PC-3 (cell line): Measurements from ENCODE around the gene ASCC3. TPM values are rescaled to one million over a fixed set of nuclear protein-coding genes. Genes with fewer than 3 reads are reported as not detected.

Experiments
- ATAC-seq: fragments of 200-7000 bp; cut with Tn5 transposase; 2 replicates; pipeline ENCODE4 v1.9.1; 2020; ENCODE audit warnings: mild to moderate bottlenecking, moderate library complexity
- BruUV-seq: library from RNA; stranded (reverse); fragments of 400-500 nt; replicated peaks from 2 replicates; lab custom pipeline; 2021; lab: Mats Ljungman, UMichigan
- CTCF ChIA-PET: fragments of 300-600 bp; sonication (Branson Sonifier 250); formaldehyde crosslinking; loops from one replicate; lab custom pipeline; 2022; ENCODE audit warnings: antibody characterized with exemption; lab: Charles Lee
- POLR2A ChIA-PET: fragments of 300-600 bp; sonication (Branson Sonifier 250); formaldehyde crosslinking; loops from one replicate; lab custom pipeline; 2022; ENCODE audit warnings: antibody characterized with exemption; ENCODE audit not compliant: unreplicated experiment; lab: Charles Lee
- DNase-seq: peaks from one replicate; pipeline ENCODE4 v3.0.0-alpha.2; 2015
- H2AFZ ChIP-seq: fragments of 300-600 bp; sonication (generic); 2 replicates; pipeline ENCODE4 v1.6.0; 2016; ENCODE audit warnings: antibody characterized with exemption, low read length
- H3F3A ChIP-seq: fragments of 300-600 bp; sonication (generic); one replicate; pipeline ENCODE4 v1.6.0; 2017; ENCODE audit warnings: antibody characterized with exemption, low read length, control low read depth, mild to moderate bottlenecking; ENCODE audit not compliant: unreplicated experiment
- H3K27ac ChIP-seq: fragments of 300-600 bp; sonication (generic); 2 replicates; pipeline ENCODE4 v1.5.1; 2016; ENCODE audit warnings: mild to moderate bottlenecking, low read length
- H3K27me3 ChIP-seq: fragments of 300-600 bp; sonication (generic); 2 replicates; pipeline ENCODE4 v1.6.1; 2016; ENCODE audit warnings: low read length, mixed read lengths
- H3K36me3 ChIP-seq: fragments of 300-600 bp; sonication (generic); 2 replicates; pipeline ENCODE4 v1.6.1; 2016; ENCODE audit warnings: low read depth, mixed run types, low read length, mixed read lengths
- H3K4me1 ChIP-seq: fragments of 300-600 bp; sonication (generic); 2 replicates; pipeline ENCODE4 v1.5.1; 2016; ENCODE audit warnings: low read length; ENCODE audit not compliant: insufficient read depth
- H3K4me2 ChIP-seq: fragments of 300-600 bp; sonication (generic); 2 replicates; pipeline ENCODE4 v1.6.0; 2016; ENCODE audit warnings: low read length
- H3K4me3 ChIP-seq: fragments of 300-600 bp; sonication (generic); 2 replicates; pipeline ENCODE4 v1.5.1; 2016; ENCODE audit warnings: mild to moderate bottlenecking, low read length, mixed read lengths
- H3K79me2 ChIP-seq: fragments of 300-600 bp; sonication (generic); 2 replicates; pipeline ENCODE4 v1.6.1; 2017; ENCODE audit warnings: low read length, mixed read lengths
- H3K9ac ChIP-seq: fragments of 300-600 bp; sonication (generic); 2 replicates; pipeline ENCODE4 v1.6.0; 2016; ENCODE audit warnings: mild to moderate bottlenecking, low read length
- H3K9me2 ChIP-seq: fragments of 300-600 bp; sonication (generic); replicated peaks from 2 replicates; pipeline ENCODE4 v1.6.1; 2016; ENCODE audit warnings: mixed run types, low read length, mixed read lengths
- H3K9me3 ChIP-seq: fragments of 300-600 bp; sonication (generic); 2 replicates; pipeline ENCODE4 v1.6.1; 2016; ENCODE audit warnings: low read length, mixed read lengths
- H4K20me1 ChIP-seq: fragments of 300-600 bp; sonication (generic); 2 replicates; pipeline ENCODE4 v1.6.1; 2016; ENCODE audit warnings: low read length, mixed read lengths
- EZH2 ChIP-seq: fragments of 300-600 bp; sonication (generic); IDR thresholded peaks from one replicate; pipeline ENCODE4 v1.6.1; 2017; ENCODE audit warnings: antibody characterized with exemption, mild to moderate bottlenecking, low read length; ENCODE audit not compliant: unreplicated experiment
- EZH2phosphoT487 ChIP-seq: fragments of 300-600 bp; sonication (generic); IDR thresholded peaks from 2 replicates; pipeline ENCODE4 v1.6.1; 2018; ENCODE audit warnings: mild to moderate bottlenecking, antibody characterized with exemption, low read length, borderline replicate concordance
- intact Hi-C: fragments of 100-400 bp; cut with micrococcal nuclease; formaldehyde crosslinking; loops from 2 replicates; pipeline ENCODE4 v1.9.0; 2023
- total RNA-seq: library from RNA; depleted of rRNA; stranded (reverse); fragments of >200 nt; gene quantifications from 2 replicates; pipeline ENCODE4 v1.2.3, GENCODE V29; 2014
- TF ChIP-seq, protein P1 (sequence below): fragments of 300-600 bp; sonication (generic); conservative IDR thresholded peaks from 2 replicates; pipeline ENCODE4 v1.5.1; 2017; ENCODE audit warnings: antibody characterized with exemption, low read depth, mild to moderate bottlenecking, low read length

ASCC3 gene
- total RNA-seq, 1 experiment from 2014 or later, result 27.7 TPM

GRCh38 chr6:100846276-100846675 is 34.9 kb downstream of the ASCC3 start:
- POLR2A ChIA-PET, result interaction anchor here (0.6 kb wide), 1 partner anchor 258 kb away, joined by 3 read pairs; no protein-coding TSS in a partner anchor
- intact Hi-C loops, result loop anchor here (5.0 kb wide), 1 partner anchor 69 kb away; no protein-coding TSS in a partner anchor
- no peaks in the 10 kb centered on the region for H3F3A ChIP-seq
- ATAC-seq (peak; percentile 64), DNase-seq (peak; percentile 36)
- CTCF ChIA-PET, result no interaction called here
- H3K9me3 ChIP-seq, result no peaks in the 10 kb centered on the region
- H3K27me3 ChIP-seq, result no peaks in the 10 kb centered on the region
- H3K36me3 ChIP-seq, result peaks cover 6% of the 10 kb centered on the region; the same call in 1 of the 2 replicates
- no peak for TF ChIP-seq EZH2phosphoT487
- H3K9me2 ChIP-seq, result no peaks in the 10 kb centered on the region
- peak overlapping the region; percentile 52 for H3K9ac ChIP-seq
- no peaks in the 10 kb centered on the region for H4K20me1 ChIP-seq
- peaks cover 30% of the 10 kb centered on the region for H3K4me1 ChIP-seq
- H3K4me3 ChIP-seq, result no peak overlapping the region
- BruUV-seq, result no TSS peak
- peak overlapping the region; percentile 79 for H3K27ac ChIP-seq
- H3K4me2 ChIP-seq, result peak overlapping the region; percentile 66
- H2AFZ ChIP-seq, result no peak overlapping the region
- H3K79me2 ChIP-seq, result peaks cover 33% of the 10 kb centered on the region

DNA sequence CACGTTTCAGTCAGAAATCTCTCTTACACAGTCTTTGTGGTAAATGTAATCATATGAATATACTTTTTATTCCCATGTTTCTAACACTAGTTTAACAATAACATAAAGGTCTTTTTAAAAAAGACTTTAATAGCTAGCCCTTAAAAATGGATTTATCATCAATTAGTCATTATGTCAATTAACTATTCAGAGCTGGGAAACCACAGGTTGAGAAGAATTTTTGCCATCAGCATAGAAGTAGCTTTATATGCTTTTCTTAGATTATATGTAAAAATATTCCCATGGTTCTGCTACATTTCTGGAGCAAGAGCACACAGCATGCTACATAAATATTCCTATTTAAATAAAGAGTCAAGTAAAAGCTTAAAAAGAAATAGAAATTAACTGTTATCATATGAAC is 35.5 kb downstream of the ASCC3 start:
- ChIA-PET POLR2A (interaction anchor here (0.6 kb wide), 1 partner anchor 257 kb away, joined by 3 read pairs; no protein-coding TSS in a partner anchor), CTCF (no interaction called here)
- Histone ChIP-seq H3K9ac (peak overlapping the region; percentile 52), H3K9me3 (no peaks in the 10 kb centered on the region), H3K79me2 (peaks cover 39% of the 10 kb centered on the region), H3K4me1 (peaks cover 30% of the 10 kb centered on the region), H4K20me1 (no peaks in the 10 kb centered on the region), H2AFZ (no peak overlapping the region), H3K27ac (peak overlapping the region; percentile 79), H3K4me2 (peak overlapping the region; percentile 66), H3K4me3 (no peak overlapping the region), H3K27me3 (no peaks in the 10 kb centered on the region), H3K9me2 (no peaks in the 10 kb centered on the region), H3K36me3 (peaks cover 6% of the 10 kb centered on the region; the same call in 1 of the 2 replicates), H3F3A (no peaks in the 10 kb centered on the region)
- DNase-seq (peak; percentile 58), ATAC-seq (peak; percentile 78)
- no TSS peak for BruUV-seq
- TF ChIP-seq, protein P1, sequence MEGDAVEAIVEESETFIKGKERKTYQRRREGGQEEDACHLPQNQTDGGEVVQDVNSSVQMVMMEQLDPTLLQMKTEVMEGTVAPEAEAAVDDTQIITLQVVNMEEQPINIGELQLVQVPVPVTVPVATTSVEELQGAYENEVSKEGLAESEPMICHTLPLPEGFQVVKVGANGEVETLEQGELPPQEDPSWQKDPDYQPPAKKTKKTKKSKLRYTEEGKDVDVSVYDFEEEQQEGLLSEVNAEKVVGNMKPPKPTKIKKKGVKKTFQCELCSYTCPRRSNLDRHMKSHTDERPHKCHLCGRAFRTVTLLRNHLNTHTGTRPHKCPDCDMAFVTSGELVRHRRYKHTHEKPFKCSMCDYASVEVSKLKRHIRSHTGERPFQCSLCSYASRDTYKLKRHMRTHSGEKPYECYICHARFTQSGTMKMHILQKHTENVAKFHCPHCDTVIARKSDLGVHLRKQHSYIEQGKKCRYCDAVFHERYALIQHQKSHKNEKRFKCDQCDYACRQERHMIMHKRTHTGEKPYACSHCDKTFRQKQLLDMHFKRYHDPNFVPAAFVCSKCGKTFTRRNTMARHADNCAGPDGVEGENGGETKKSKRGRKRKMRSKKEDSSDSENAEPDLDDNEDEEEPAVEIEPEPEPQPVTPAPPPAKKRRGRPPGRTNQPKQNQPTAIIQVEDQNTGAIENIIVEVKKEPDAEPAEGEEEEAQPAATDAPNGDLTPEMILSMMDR, result no peak
- TF ChIP-seq EZH2 (no peak), EZH2phosphoT487 (no peak)
- intact Hi-C loops, result loop anchor here (5.0 kb wide), 1 partner anchor 68 kb away; no protein-coding TSS in a partner anchor

GRCh38 chr6:100839419-100839818 is 41.7 kb downstream of the ASCC3 start:
- TF ChIP-seq EZH2phosphoT487 (no peak), EZH2 (no peak)
- TF ChIP-seq, protein P1, result no peak
- POLR2A ChIA-PET, result no interaction called here
- no peak overlapping the region for H3K4me2 ChIP-seq
- no peak for DNase-seq
- no peak overlapping the region for H3K9ac ChIP-seq
- peaks cover 6% of the 10 kb centered on the region; the same call in 1 of the 2 replicates for H3K36me3 ChIP-seq
- no peak for ATAC-seq
- no peak overlapping the region for H2AFZ ChIP-seq
- no peaks in the 10 kb centered on the region for H3K9me3 ChIP-seq
- H3K27ac ChIP-seq, result no peak overlapping the region
- H4K20me1 ChIP-seq, result no peaks in the 10 kb centered on the region
- BruUV-seq, result no TSS peak
- no peaks in the 10 kb centered on the region for H3F3A ChIP-seq
- intact Hi-C loops, result no loop called here
- H3K79me2 ChIP-seq, result peaks cover 56% of the 10 kb centered on the region
- CTCF ChIA-PET, result interaction anchor here (1.2 kb wide), 1 partner anchor 22 kb away, joined by 4 read pairs; no protein-coding TSS in a partner anchor
- no peaks in the 10 kb centered on the region for H3K27me3 ChIP-seq
- H3K4me1 ChIP-seq, result peaks cover 5% of the 10 kb centered on the region
- H3K4me3 ChIP-seq, result no peak overlapping the region
- no peaks in the 10 kb centered on the region for H3K9me2 ChIP-seq
